Panc1 (cell line): ENCODE data around the gene GPR137. TPM values are rescaled to one million over a fixed set of nuclear protein-coding genes. Genes with fewer than 3 reads are reported as not detected.

Experiments used
- ATAC-seq: fragments of 200-7000 bp; cut with Tn5 transposase; 2 replicates; pipeline ENCODE4 v1.9.1; 2020; ENCODE audit warnings: mild to moderate bottlenecking, moderate library complexity
- BruUV-seq: library from RNA; stranded (reverse); fragments of 400-500 nt; replicated peaks from 2 replicates; lab custom pipeline; 2021; lab: Mats Ljungman, UMichigan
- CTCF ChIA-PET: fragments of 300-600 bp; sonication (Branson Sonifier 250); formaldehyde crosslinking; loops from one replicate; lab custom pipeline; 2022; ENCODE audit warnings: antibody characterized with exemption; lab: Charles Lee
- POLR2A ChIA-PET: fragments of 300-600 bp; sonication (Branson Sonifier 250); formaldehyde crosslinking; loops from one replicate; lab custom pipeline; 2022; ENCODE audit warnings: antibody characterized with exemption; lab: Charles Lee
- DNase-seq: peaks from one replicate; pipeline ENCODE4 v3.0.0-alpha.2; 2010; ENCODE audit warnings: low read depth, low spot score
- H3K27ac ChIP-seq: 2 replicates; pipeline ENCODE4 v1.5.1; 2011; ENCODE audit warnings: mild to moderate bottlenecking, low read length, inconsistent platforms
- H3K27me3 ChIP-seq: fragments of 200-500 bp; sonication (Bioruptor generic); 2 replicates; pipeline ENCODE4 v1.6.0; 2014; ENCODE audit warnings: low read length, inconsistent platforms; ENCODE audit not compliant: control insufficient read depth, insufficient read depth
- H3K36me3 ChIP-seq: fragments of 200-500 bp; sonication (Bioruptor generic); 2 replicates; pipeline ENCODE4 v1.5.1; 2014; ENCODE audit warnings: inconsistent platforms, mild to moderate bottlenecking, low read length, moderate library complexity; ENCODE audit not compliant: control insufficient read depth, insufficient read depth
- H3K4me1 ChIP-seq: 2 replicates; pipeline ENCODE4 v1.5.1; 2011; ENCODE audit warnings: inconsistent platforms, mild to moderate bottlenecking, low read length, moderate library complexity; ENCODE audit not compliant: control insufficient read depth, insufficient read depth
- H3K4me3 ChIP-seq, 2 experiments: 2 replicates each; pipeline ENCODE4 v1.5.1; 2011 to 2012; ENCODE audit warnings: low read depth in 2 of 2, low read length in 2 of 2, mild to moderate bottlenecking in 2 of 2, inconsistent platforms in 1 of 2, moderate library complexity in 1 of 2
- H3K9me3 ChIP-seq: fragments of 200-500 bp; sonication (Bioruptor generic); 2 replicates; pipeline ENCODE4 v1.5.1; 2014; ENCODE audit warnings: low read depth, mild to moderate bottlenecking, inconsistent platforms, low read length, moderate library complexity; ENCODE audit not compliant: control insufficient read depth, insufficient read depth
- CTCF ChIP-seq: fragments of 450-650 bp; IDR thresholded peaks from 2 replicates; pipeline ENCODE4 v1.5.1; 2017; ENCODE audit warnings: mild to moderate bottlenecking
- POLR2AphosphoS5 ChIP-seq: IDR thresholded peaks from 2 replicates; pipeline ENCODE4 v1.6.1; 2012; ENCODE audit warnings: mild to moderate bottlenecking, low read depth, low read length, moderate library complexity
- SIN3A ChIP-seq: IDR thresholded peaks from 2 replicates; pipeline ENCODE4 v1.6.1; 2012; ENCODE audit warnings: low read depth, mild to moderate bottlenecking, low read length, moderate library complexity, borderline replicate concordance; ENCODE audit not compliant: insufficient read depth
- TCF7L2 ChIP-seq: IDR thresholded peaks from 2 replicates; pipeline ENCODE4 v1.6.1; 2011; ENCODE audit warnings: mild to moderate bottlenecking, low read depth, low read length, inconsistent platforms
- in situ Hi-C: cut with HindIII; loops from 2 replicates; pipeline ENCODE4 v1.10.0; 2016; ENCODE audit warnings: low sequenced_read_pairs, low pct_unique_long_range_greater_than_20kb
- intact Hi-C: fragments of 100-400 bp; cut with micrococcal nuclease; formaldehyde crosslinking; loops from one replicate; pipeline ENCODE4 v1.10.0; 2022; ENCODE audit not compliant: unreplicated experiment
- total RNA-seq: library from RNA; stranded (reverse); gene quantifications from one replicate; pipeline ENCODE4 v1.2.1, GENCODE V29; 2021; ENCODE audit not compliant: unreplicated experiment
- TF ChIP-seq, protein P1 (sequence below), 2 experiments: IDR thresholded peaks; 2 replicates each; pipeline ENCODE4 v1.6.1; 2011 to 2012; ENCODE audit warnings: low read depth in 2 of 2, control low read depth in 1 of 2, low read length in 1 of 2, mild to moderate bottlenecking in 1 of 2, moderate library complexity in 1 of 2; ENCODE audit not compliant: insufficient read depth in 1 of 2

The GPR137 gene
- total RNA-seq, 1 experiment from 2014 or later: 183 TPM

- H3K36me3 ChIP-seq: peaks cover 3% of the 10 kb centered on the region; the same call in 1 of the 2 replicates
- POLR2A ChIA-PET: interaction anchor here (0.5 kb wide), 1 partner anchor 22 kb away, joined by 8 read pairs; no protein-coding TSS in a partner anchor
- no peak overlapping the region for H3K4me3 ChIP-seq
- no peak for ATAC-seq
- peaks cover 13% of the 10 kb centered on the region for H3K4me1 ChIP-seq
- CTCF ChIA-PET: no interaction called here
- in situ Hi-C loops (no loop called here), intact Hi-C loops (no loop called here)
- no peak overlapping the region for H3K27ac ChIP-seq
- no peaks in the 10 kb centered on the region for H3K9me3 ChIP-seq
- no TSS peak for BruUV-seq
- H3K27me3 ChIP-seq: no peaks in the 10 kb centered on the region
- no peak for TF ChIP-seq CTCF
- TF ChIP-seq, protein P1, sequence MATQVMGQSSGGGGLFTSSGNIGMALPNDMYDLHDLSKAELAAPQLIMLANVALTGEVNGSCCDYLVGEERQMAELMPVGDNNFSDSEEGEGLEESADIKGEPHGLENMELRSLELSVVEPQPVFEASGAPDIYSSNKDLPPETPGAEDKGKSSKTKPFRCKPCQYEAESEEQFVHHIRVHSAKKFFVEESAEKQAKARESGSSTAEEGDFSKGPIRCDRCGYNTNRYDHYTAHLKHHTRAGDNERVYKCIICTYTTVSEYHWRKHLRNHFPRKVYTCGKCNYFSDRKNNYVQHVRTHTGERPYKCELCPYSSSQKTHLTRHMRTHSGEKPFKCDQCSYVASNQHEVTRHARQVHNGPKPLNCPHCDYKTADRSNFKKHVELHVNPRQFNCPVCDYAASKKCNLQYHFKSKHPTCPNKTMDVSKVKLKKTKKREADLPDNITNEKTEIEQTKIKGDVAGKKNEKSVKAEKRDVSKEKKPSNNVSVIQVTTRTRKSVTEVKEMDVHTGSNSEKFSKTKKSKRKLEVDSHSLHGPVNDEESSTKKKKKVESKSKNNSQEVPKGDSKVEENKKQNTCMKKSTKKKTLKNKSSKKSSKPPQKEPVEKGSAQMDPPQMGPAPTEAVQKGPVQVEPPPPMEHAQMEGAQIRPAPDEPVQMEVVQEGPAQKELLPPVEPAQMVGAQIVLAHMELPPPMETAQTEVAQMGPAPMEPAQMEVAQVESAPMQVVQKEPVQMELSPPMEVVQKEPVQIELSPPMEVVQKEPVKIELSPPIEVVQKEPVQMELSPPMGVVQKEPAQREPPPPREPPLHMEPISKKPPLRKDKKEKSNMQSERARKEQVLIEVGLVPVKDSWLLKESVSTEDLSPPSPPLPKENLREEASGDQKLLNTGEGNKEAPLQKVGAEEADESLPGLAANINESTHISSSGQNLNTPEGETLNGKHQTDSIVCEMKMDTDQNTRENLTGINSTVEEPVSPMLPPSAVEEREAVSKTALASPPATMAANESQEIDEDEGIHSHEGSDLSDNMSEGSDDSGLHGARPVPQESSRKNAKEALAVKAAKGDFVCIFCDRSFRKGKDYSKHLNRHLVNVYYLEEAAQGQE (IDR thresholded peaks at IDR 0.05; ENCODE audit: insufficient read depth in 1 of 2, low read depth in 2 of 2, low read length in 1 of 2): no peak
- no peak for TF ChIP-seq POLR2AphosphoS5
- no peak for TF ChIP-seq TCF7L2
- no peak for TF ChIP-seq SIN3A
- DNase-seq: no peak
Observed at GRCh38 chr11:64255135-64256128, 30.2 kb upstream of the GPR137 start.

GRCh38 chr11:64256300-64256699 lies 29.3 kb upstream of the GPR137 start:
- no TSS peak for BruUV-seq
- POLR2A ChIA-PET: no interaction called here
- intact Hi-C loops (no loop called here), in situ Hi-C loops (no loop called here)
- peaks cover 8% of the 10 kb centered on the region for H3K4me1 ChIP-seq
- H3K4me3 ChIP-seq: no peak overlapping the region
- H3K36me3 ChIP-seq: peaks cover 3% of the 10 kb centered on the region; the same call in 1 of the 2 replicates
- H3K27me3 ChIP-seq: no peaks in the 10 kb centered on the region
- H3K27ac ChIP-seq: no peak overlapping the region
- CTCF ChIA-PET: no interaction called here
- DNase-seq (no peak), ATAC-seq (no peak)
- no peaks in the 10 kb centered on the region for H3K9me3 ChIP-seq
- TF ChIP-seq TCF7L2: no peak
- TF ChIP-seq POLR2AphosphoS5: no peak
- TF ChIP-seq, protein P1 (IDR thresholded peaks at IDR 0.05; ENCODE audit: insufficient read depth in 1 of 2, low read depth in 2 of 2, low read length in 1 of 2): no peak
- TF ChIP-seq CTCF: no peak
- no peak for TF ChIP-seq SIN3A
